ENCODE measurements around the gene HRCT1.

GRCh38 chr9:35904338-35904737, 1.7 kb upstream of the HRCT1 start:
- TF ChIP-seq, protein P1, sequence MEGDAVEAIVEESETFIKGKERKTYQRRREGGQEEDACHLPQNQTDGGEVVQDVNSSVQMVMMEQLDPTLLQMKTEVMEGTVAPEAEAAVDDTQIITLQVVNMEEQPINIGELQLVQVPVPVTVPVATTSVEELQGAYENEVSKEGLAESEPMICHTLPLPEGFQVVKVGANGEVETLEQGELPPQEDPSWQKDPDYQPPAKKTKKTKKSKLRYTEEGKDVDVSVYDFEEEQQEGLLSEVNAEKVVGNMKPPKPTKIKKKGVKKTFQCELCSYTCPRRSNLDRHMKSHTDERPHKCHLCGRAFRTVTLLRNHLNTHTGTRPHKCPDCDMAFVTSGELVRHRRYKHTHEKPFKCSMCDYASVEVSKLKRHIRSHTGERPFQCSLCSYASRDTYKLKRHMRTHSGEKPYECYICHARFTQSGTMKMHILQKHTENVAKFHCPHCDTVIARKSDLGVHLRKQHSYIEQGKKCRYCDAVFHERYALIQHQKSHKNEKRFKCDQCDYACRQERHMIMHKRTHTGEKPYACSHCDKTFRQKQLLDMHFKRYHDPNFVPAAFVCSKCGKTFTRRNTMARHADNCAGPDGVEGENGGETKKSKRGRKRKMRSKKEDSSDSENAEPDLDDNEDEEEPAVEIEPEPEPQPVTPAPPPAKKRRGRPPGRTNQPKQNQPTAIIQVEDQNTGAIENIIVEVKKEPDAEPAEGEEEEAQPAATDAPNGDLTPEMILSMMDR (IDR thresholded peaks at IDR 0.05; ENCODE audit: extremely low read depth in 1 of 2, insufficient read depth in 1 of 2, low read depth in 1 of 2, low read length in 2 of 2) = no peak
- no peak for TF ChIP-seq POLR2A (IDR thresholded peaks at IDR 0.05; ENCODE audit: low read depth, low read length)
